Measurements from ENCODE around the gene ARPC5.
"Not testable (repeated sequence)": the region's sequence is repeated elsewhere in the genome, so short reads cannot be mapped to it uniquely, and the experiment has no call there.

The ARPC5 gene

DNA sequence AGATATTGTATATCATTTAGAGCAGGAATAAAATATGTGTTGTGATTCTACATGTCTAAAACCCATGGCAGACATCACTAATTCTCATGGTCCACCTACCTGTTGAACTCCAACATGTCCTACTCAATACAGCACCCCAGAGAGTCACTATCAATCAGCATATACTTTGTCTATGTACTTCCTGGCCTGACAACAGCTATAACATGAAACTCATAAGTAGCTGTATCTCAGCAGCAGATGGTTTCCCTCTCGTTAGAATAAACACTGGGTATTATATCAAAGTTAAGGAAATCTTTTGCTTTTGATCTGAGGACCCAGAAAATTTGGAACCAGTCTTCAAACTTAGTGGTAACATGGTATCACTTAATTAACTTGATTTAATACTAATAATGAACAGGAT, 15.8 kb downstream of the ARPC5 start:
- H3K27me3 ChIP-seq (ENCODE audit: insufficient read depth, low read length), result no peaks in the 10 kb centered on the region

GRCh38 chr1:183618202-183618601, 17.4 kb downstream of the ARPC5 start:
- not testable (repeated sequence) for H3K4me1 ChIP-seq (ENCODE audit: insufficient read depth, low read length); H2AFZ ChIP-seq (ENCODE audit: low read depth, low read length); H3K36me3 ChIP-seq (ENCODE audit: insufficient read depth, low read length); H3K4me3 ChIP-seq (ENCODE audit: low read length); H3K9me3 ChIP-seq (ENCODE audit: low read length); H3K27me3 ChIP-seq (ENCODE audit: insufficient read depth, low read length)

More for the DNA sequence above, 15.8 kb downstream of the ARPC5 start:
- Histone ChIP-seq H3K9me3 (ENCODE audit: low read length) (no peaks in the 10 kb centered on the region), H3K4me3 (ENCODE audit: low read length) (no peak overlapping the region), H2AFZ (ENCODE audit: low read depth, low read length) (no peak overlapping the region), H3K4me1 (ENCODE audit: insufficient read depth, low read length) (no peaks in the 10 kb centered on the region), H3K36me3 (ENCODE audit: insufficient read depth, low read length) (no peaks in the 10 kb centered on the region)

GRCh38 chr1:183612975-183613374, 22.6 kb downstream of the ARPC5 start:
- H2AFZ ChIP-seq (ENCODE audit: low read depth, low read length); H3K27me3 ChIP-seq (ENCODE audit: insufficient read depth, low read length); H3K36me3 ChIP-seq (ENCODE audit: insufficient read depth, low read length); H3K9me3 ChIP-seq (ENCODE audit: low read length); H3K4me1 ChIP-seq (ENCODE audit: insufficient read depth, low read length); H3K4me3 ChIP-seq (ENCODE audit: low read length): not testable (repeated sequence)

- no peaks in the 10 kb centered on the region for H3K9me3 ChIP-seq (ENCODE audit: low read length)
- H3K4me3 ChIP-seq (ENCODE audit: low read length), result no peak overlapping the region
- no peaks in the 10 kb centered on the region for H3K36me3 ChIP-seq (ENCODE audit: insufficient read depth, low read length)
- no peaks in the 10 kb centered on the region for H3K4me1 ChIP-seq (ENCODE audit: insufficient read depth, low read length)
- no peak overlapping the region for H2AFZ ChIP-seq (ENCODE audit: low read depth, low read length)
- no peaks in the 10 kb centered on the region for H3K27me3 ChIP-seq (ENCODE audit: insufficient read depth, low read length)
These were observed 23.2 kb downstream of the ARPC5 start for GRCh38 chr1:183612407-183612806.

DNA sequence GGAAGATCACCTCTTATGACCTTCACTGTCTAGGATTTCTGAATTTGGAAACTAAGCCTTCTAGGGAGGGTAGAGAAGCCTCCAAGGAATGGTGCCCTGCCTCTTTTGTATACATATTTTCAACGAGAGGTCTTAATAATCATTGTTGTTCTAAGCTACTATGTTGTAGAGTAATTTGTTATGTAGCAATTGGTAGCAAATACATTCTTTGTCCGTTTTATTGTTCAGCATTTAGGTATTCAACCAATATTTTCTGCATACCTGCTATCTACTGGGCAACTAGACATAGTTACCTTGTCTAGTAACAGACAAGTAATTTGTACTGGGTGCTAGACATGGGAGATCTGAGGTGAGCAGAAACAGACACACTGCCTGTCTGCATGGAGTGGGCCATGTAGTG, 24.6 kb downstream of the ARPC5 start:
- Histone ChIP-seq H2AFZ (ENCODE audit: low read depth, low read length) (no peak overlapping the region), H3K36me3 (ENCODE audit: insufficient read depth, low read length) (no peaks in the 10 kb centered on the region), H3K9me3 (ENCODE audit: low read length) (no peaks in the 10 kb centered on the region), H3K4me1 (ENCODE audit: insufficient read depth, low read length) (no peaks in the 10 kb centered on the region), H3K27me3 (ENCODE audit: insufficient read depth, low read length) (no peaks in the 10 kb centered on the region), H3K4me3 (ENCODE audit: low read length) (no peak overlapping the region)

DNA sequence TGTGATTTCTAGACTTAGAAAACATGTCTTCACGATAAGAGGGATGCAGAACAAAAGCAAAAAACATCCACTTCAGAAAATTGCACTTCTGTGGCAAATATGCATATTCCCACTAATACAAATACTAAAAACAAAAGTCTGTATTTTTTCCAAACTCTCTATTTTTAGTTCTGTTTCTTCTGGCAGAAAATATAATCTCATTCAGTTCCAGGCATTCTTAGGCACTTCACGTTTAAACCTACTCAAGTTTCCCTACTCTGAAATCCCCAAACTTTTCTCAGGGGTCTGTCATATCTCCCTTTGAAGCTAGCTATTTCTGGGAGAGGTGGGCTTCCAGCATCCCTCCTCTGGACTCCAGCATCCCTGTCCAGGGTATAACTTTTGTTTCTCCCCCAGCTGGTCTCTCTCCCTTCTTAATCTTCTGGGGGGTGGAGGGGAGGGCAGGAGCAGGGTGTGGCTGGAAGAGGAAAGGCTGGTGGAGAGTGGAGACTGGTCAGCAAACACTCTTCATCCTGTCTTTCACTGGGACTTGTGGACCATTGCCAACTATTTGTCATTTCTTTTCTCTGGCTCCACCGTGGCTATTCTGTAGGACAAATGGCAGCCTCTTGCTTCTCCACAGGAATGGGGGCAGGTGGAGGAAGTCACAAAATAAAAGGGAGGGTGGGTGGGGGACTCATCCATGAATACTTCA, 25.7 kb downstream of the ARPC5 start:
- H2AFZ ChIP-seq (ENCODE audit: low read depth, low read length), result no peak overlapping the region
- no peak overlapping the region for H3K4me3 ChIP-seq (ENCODE audit: low read length)
- no peaks in the 10 kb centered on the region for H3K36me3 ChIP-seq (ENCODE audit: insufficient read depth, low read length)
- no peaks in the 10 kb centered on the region for H3K4me1 ChIP-seq (ENCODE audit: insufficient read depth, low read length)
- H3K27me3 ChIP-seq (ENCODE audit: insufficient read depth, low read length), result no peaks in the 10 kb centered on the region
- H3K9me3 ChIP-seq (ENCODE audit: low read length), result no peaks in the 10 kb centered on the region

GRCh38 chr1:183609313-183609712, 26.3 kb downstream of the ARPC5 start:
- no peaks in the 10 kb centered on the region for H3K36me3 ChIP-seq (ENCODE audit: insufficient read depth, low read length)
- no peaks in the 10 kb centered on the region for H3K27me3 ChIP-seq (ENCODE audit: insufficient read depth, low read length)
- H3K9me3 ChIP-seq (ENCODE audit: low read length), result no peaks in the 10 kb centered on the region
- no peak overlapping the region for H2AFZ ChIP-seq (ENCODE audit: low read depth, low read length)
- no peaks in the 10 kb centered on the region for H3K4me1 ChIP-seq (ENCODE audit: insufficient read depth, low read length)
- no peak overlapping the region for H3K4me3 ChIP-seq (ENCODE audit: low read length)

DNA sequence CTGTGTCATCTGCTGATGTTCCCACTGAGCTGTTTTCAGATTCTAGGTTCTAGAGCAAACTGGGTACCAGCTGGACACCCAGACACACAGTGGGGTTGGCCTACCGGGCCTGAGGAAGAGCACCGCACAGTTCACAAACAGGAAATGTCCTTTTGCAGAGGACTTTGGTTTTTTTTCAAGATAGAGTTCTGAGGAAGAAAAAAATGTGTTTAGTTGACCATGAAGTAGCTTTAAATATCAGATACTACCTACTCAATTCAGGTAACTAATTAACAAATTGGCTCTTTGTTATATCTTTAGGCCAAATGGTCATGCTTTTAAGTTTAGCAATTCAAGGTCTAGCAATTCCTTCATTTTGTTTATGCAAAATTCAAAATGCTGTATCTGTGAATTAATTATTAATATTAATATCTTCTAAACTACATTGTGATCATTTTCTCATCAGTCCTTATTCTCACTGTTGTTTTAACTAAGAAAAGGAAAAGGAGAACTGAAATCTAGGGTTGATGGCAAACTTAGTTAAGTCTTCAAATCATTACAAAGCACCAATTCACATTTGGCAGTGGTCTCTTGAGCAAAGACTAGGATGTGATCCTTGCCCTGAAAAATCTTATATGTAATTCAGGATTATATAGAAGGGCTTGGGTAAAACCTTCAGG, 28.1 kb downstream of the ARPC5 start:
- Histone ChIP-seq H3K27me3 (ENCODE audit: insufficient read depth, low read length) (peaks cover 2% of the 10 kb centered on the region), H3K4me1 (ENCODE audit: insufficient read depth, low read length) (no peaks in the 10 kb centered on the region), H3K9me3 (ENCODE audit: low read length) (no peaks in the 10 kb centered on the region), H2AFZ (ENCODE audit: low read depth, low read length) (no peak overlapping the region), H3K4me3 (ENCODE audit: low read length) (no peak overlapping the region), H3K36me3 (ENCODE audit: insufficient read depth, low read length) (no peaks in the 10 kb centered on the region)

GRCh38 chr1:183605904-183606303, 29.7 kb downstream of the ARPC5 start:
- no peaks in the 10 kb centered on the region for H3K9me3 ChIP-seq (ENCODE audit: low read length)
- no peak overlapping the region for H3K4me3 ChIP-seq (ENCODE audit: low read length)
- H3K4me1 ChIP-seq (ENCODE audit: insufficient read depth, low read length), result no peaks in the 10 kb centered on the region
- no peaks in the 10 kb centered on the region for H3K36me3 ChIP-seq (ENCODE audit: insufficient read depth, low read length)
- H2AFZ ChIP-seq (ENCODE audit: low read depth, low read length), result no peak overlapping the region
- peaks cover 3% of the 10 kb centered on the region for H3K27me3 ChIP-seq (ENCODE audit: insufficient read depth, low read length)

GRCh38 chr1:183604815-183605214, 30.8 kb downstream of the ARPC5 start:
- no peaks in the 10 kb centered on the region for H3K36me3 ChIP-seq (ENCODE audit: insufficient read depth, low read length)
- peaks cover 3% of the 10 kb centered on the region for H3K27me3 ChIP-seq (ENCODE audit: insufficient read depth, low read length)
- H3K4me3 ChIP-seq (ENCODE audit: low read length), result no peak overlapping the region
- H2AFZ ChIP-seq (ENCODE audit: low read depth, low read length), result no peak overlapping the region
- H3K9me3 ChIP-seq (ENCODE audit: low read length), result no peaks in the 10 kb centered on the region
- H3K4me1 ChIP-seq (ENCODE audit: insufficient read depth, low read length), result no peaks in the 10 kb centered on the region

- peaks cover 3% of the 10 kb centered on the region for H3K27me3 ChIP-seq (ENCODE audit: insufficient read depth, low read length)
- no peaks in the 10 kb centered on the region for H3K36me3 ChIP-seq (ENCODE audit: insufficient read depth, low read length)
- no peaks in the 10 kb centered on the region for H3K4me1 ChIP-seq (ENCODE audit: insufficient read depth, low read length)
- no peak overlapping the region for H2AFZ ChIP-seq (ENCODE audit: low read depth, low read length)
- no peaks in the 10 kb centered on the region for H3K9me3 ChIP-seq (ENCODE audit: low read length)
- no peak overlapping the region for H3K4me3 ChIP-seq (ENCODE audit: low read length)
These were observed 31.4 kb downstream of the ARPC5 start for GRCh38 chr1:183604038-183604808.

DNA sequence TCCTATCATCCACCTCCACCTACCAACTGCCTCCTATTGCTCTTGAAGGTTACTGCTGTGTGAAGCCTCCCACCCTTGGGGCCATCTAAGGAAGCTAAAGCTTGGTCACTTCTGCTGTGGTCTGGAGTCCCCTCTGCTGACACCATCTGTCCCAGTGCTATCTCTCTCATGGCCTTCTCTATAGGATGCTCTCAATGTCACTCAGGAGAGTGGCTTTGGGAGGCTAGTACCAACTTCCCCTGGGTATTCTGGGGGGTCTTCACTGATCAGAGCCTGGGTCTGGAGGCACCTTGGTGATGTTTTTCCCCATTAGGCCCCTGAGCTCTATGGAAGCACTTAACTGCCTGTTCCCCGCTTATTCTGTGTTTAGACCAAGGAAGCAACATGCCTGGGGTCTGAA, 33.1 kb downstream of the ARPC5 start:
- H3K4me1 ChIP-seq (ENCODE audit: insufficient read depth, low read length), result no peaks in the 10 kb centered on the region
- H3K36me3 ChIP-seq (ENCODE audit: insufficient read depth, low read length), result no peaks in the 10 kb centered on the region
- peaks cover 3% of the 10 kb centered on the region for H3K27me3 ChIP-seq (ENCODE audit: insufficient read depth, low read length)
- no peak overlapping the region for H3K4me3 ChIP-seq (ENCODE audit: low read length)
- H2AFZ ChIP-seq (ENCODE audit: low read depth, low read length), result no peak overlapping the region
- no peaks in the 10 kb centered on the region for H3K9me3 ChIP-seq (ENCODE audit: low read length)

- no peaks in the 10 kb centered on the region for H3K9me3 ChIP-seq (ENCODE audit: low read length)
- no peaks in the 10 kb centered on the region for H3K4me1 ChIP-seq (ENCODE audit: insufficient read depth, low read length)
- H2AFZ ChIP-seq (ENCODE audit: low read depth, low read length), result no peak overlapping the region
These were observed 34.9 kb downstream of the ARPC5 start for GRCh38 chr1:183600634-183601033.

More at GRCh38 chr1:183600634-183601033, 34.9 kb downstream of the ARPC5 start:
- no peak overlapping the region for H3K4me3 ChIP-seq (ENCODE audit: low read length)
- no peaks in the 10 kb centered on the region for H3K36me3 ChIP-seq (ENCODE audit: insufficient read depth, low read length)
- H3K27me3 ChIP-seq (ENCODE audit: insufficient read depth, low read length), result peaks cover 3% of the 10 kb centered on the region
